CD4-positive, alpha-beta T cell treated with Interleukin-15 for 1 hour (primary cell): ENCODE results near the gene MAGEA8.
"Not testable (repeated sequence)": the region's sequence is repeated elsewhere in the genome, so short reads cannot be mapped to it uniquely, and the experiment has no call there.

Experiments used
- DNase-seq: peaks from one replicate; pipeline ENCODE4 v3.0.0-alpha.2; 2020

Gene MAGEA8, protein sequence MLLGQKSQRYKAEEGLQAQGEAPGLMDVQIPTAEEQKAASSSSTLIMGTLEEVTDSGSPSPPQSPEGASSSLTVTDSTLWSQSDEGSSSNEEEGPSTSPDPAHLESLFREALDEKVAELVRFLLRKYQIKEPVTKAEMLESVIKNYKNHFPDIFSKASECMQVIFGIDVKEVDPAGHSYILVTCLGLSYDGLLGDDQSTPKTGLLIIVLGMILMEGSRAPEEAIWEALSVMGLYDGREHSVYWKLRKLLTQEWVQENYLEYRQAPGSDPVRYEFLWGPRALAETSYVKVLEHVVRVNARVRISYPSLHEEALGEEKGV

GRCh38 chrX:149881081-149881711 is at the start of gene MAGEA8:
MAGEA8 (plus strand) TSS chrX:149881183; CDS start chrX:149884273, 3,090 bp downstream.
- peak; percentile 10 for DNase-seq

GRCh38 chrX:149831473-149831872 is 49.5 kb upstream of the MAGEA8 start:
- no peak for DNase-seq

DNA sequence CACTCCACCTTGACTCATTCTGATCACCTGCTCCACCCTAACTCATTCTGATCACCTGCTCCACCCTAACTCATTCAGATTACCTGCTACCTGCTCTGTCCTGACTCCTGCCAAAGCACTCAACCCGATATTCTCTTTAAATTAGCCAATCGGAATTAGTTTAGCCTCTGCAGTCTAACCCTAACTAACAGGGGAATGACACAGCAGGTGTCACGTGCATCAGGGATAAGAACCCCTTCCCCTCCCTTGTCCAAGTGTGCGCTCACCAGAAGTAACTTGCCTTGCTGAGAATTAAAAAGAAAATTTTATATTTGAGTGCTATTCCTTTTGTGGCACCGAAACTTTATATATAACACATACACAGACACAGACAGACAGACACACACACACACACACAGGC is 44.3 kb upstream of the MAGEA8 start:
- not testable (repeated sequence) for DNase-seq

GRCh38 chrX:149837167-149837566 is 43.8 kb upstream of the MAGEA8 start:
- no peak for DNase-seq

DNA sequence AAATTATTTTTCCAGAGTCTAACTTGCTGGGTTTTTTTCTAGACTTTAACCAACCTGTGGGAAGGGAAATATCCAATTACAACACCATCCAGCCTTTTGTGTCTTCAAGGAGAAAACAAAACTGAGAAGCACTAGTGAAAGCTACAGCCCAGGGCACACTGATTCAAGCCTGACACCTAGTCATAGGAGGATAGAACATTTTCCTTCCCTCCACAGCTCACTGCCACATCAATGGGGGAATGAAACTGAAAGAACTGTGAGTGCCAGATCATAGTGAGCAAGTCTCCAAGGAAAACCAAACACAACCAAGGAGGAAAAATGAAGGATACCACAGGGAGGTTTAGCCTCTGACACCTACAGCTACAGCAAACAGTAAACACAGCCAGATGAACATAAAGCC is 43.3 kb upstream of the MAGEA8 start:
- no peak for DNase-seq

- no peak for DNase-seq
Measured at GRCh38 chrX:149841929-149842328, 39.1 kb upstream of the MAGEA8 start.

DNA sequence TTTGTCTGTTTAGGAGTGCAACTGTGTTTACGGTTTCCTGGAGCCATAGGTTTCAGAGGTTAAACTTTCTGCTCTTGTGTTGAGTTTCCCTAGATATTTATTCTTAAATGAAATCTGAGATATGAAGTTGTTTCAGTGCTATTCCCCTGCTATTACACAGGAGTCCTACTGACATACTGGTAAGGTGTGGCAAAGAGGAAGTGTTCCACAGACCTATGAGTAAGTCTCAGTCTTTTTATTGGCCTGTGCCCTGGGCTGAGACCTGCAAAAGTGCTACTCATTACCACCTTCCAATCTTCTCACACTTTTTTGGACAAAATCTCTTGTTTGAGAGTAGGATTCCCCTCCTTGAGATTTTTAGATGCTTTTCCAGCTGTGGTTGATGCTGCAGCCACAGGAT is 35.6 kb upstream of the MAGEA8 start:
- DNase-seq: no peak

DNA sequence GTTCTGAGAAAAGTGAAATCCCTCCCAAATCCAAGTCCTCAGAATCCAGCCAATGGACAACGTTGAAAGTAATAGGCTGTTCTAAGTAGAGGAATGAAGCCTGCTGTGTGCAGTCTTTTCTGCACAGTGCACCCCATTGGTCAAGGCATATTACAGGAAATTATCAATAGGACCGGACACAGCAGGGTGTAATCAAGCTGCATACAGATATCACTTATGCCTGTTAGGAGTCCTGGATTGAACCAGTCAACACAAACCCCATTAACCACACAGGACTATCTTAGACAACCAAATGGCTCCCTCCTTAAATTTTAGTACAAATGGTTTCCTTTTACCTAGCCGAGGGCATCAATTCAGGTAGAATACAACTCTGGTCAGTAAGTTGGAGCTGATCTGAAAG is 34.2 kb upstream of the MAGEA8 start:
- DNase-seq: no peak

GRCh38 chrX:149848855-149849254 is 32.1 kb upstream of the MAGEA8 start:
- DNase-seq: no peak

DNA sequence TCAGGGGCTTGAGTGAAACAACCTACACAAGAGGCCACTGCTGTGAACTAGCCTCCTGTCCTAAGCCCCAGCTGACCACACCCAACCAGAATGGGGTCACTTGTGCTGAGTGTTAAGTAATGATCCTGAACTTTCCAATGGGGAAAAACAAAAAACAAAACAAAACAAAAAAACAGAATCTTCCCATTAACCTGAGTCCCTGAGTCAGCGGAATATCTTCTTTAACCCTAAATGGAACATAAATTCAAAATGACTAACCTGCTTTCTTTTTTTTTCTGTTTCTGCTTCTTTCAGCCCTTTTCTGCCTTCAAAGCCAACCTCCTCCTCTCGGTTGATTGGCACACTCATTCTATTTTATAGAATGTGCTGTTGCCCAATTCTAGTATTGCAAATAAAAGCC is 31.2 kb upstream of the MAGEA8 start:
- no peak for DNase-seq

GRCh38 chrX:149851864-149852263 is 29.1 kb upstream of the MAGEA8 start:
- no peak for DNase-seq

DNA sequence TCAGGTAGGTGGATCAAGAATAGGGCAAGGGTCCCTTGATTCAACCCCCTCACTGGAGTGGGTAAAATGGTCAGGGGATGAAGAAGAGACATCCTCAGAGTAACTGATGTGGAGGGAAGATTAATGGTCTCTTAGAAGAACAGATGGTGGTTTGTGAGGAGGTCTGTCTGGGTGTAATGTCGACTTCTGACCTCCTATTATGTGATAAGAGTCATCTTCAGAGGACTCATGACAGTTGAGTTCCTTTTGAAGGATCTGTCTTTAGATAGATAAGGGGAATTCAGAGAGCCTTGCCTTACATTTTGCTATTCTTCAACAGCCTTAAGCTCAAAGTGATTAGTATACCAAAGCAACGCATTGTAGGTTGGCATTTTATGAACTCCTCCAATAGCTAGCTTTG is 27.1 kb upstream of the MAGEA8 start:
- DNase-seq: no peak

GRCh38 chrX:149858592-149858991 is 22.4 kb upstream of the MAGEA8 start:
- DNase-seq: no peak

GRCh38 chrX:149860445-149860844 is 20.5 kb upstream of the MAGEA8 start:
- DNase-seq: no peak

- DNase-seq: no peak
Measured at GRCh38 chrX:149865390-149865789, 15.6 kb upstream of the MAGEA8 start.

- no peak for DNase-seq
Measured at GRCh38 chrX:149867488-149867887, 13.5 kb upstream of the MAGEA8 start.

- DNase-seq: no peak
Measured at GRCh38 chrX:149870840-149871239, 10.1 kb upstream of the MAGEA8 start.

- no peak for DNase-seq
Measured at GRCh38 chrX:149871433-149871832, 9.6 kb upstream of the MAGEA8 start.

DNA sequence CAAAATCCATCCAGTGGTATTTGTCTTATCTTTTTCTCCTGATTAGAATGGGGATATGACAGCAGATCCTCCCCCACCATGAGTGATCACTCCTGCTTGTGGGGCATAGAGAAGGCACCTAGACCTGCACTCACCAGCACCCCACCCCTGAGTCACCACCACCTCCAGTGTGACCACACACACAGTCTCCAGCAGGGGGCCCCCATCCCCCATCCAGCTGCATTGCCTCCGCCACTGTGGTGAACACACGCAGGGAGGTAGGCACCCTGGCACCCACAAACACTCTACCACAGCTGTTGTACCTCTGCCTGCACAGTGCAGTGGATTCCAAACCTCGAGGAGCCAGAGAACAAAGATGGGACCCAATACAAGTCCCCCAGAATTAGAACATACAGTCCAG is 9.0 kb upstream of the MAGEA8 start:
- peak; percentile 51 for DNase-seq

DNA sequence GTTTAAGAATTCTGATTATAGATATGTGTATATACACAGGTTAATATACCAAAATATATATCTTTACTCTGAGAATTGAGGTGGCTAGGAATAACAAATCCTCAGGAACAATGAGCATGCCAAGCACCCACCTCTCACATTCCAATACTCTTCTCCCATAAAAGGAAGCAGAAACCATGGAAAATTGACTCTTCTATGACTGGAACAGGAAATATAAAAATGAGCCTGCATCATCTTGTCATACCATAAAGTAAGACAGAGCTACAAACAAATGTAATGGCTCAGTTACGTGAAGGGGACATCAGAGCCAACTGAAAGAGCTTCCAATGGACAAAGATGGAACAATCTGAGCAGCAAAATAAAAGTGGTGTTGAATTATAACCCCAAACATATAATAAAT is 3.8 kb upstream of the MAGEA8 start:
- no peak for DNase-seq

- no peak for DNase-seq
Measured at GRCh38 chrX:149877636-149878035, 3.3 kb upstream of the MAGEA8 start.

DNA sequence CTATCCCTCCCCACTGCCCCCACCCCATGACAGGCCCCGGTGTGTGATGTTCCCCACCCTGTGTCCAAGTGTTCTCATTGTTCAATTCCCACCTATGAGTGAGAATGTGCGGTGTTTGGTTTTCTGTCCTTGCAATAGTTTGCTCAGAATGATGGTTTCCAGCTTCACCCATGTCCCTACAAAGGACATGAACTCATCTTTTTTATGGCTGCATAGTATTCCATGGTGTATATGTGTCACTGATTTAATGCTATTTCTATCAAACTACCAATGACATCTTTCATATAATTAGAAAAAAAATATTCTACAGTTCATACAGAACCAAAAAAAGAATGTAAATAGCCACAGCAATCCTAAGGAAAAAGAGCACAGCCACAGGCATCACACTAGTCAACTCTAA is 9.8 kb downstream of the MAGEA8 start:
- DNase-seq: not testable (repeated sequence)

DNA sequence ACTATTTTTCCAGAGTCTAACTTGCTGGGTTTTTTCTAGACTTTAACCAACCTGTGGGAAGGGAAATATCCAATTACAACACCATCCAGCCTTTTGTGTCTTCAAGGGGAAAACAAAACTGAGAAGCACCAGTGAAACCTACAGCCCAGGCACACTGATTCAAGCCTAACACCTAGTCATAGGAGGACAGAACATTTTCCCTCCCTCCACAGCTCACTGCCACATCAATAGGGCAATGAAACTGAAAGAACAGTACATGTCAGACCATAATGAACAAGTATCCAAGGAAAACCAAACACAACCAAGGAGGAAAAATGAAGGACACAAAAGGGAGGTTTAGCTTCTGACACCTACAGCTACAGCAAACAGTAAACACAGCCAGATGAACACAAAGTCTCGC is 17.6 kb downstream of the MAGEA8 start:
- DNase-seq: no peak

GRCh38 chrX:149903889-149904748 is 23.1 kb downstream of the MAGEA8 start:
- DNase-seq: no peak
